GM18498 (cell line): ENCODE measurements around the gene PARD3B.

ENCODE experiments used
- ATAC-seq: cut with Tn5 transposase; IDR thresholded peaks from one replicate; pipeline ENCODE4 v1.9.1; 2021; ENCODE audit warnings: mild to moderate bottlenecking, moderate library complexity; ENCODE audit not compliant: unreplicated experiment

Gene PARD3B

DNA sequence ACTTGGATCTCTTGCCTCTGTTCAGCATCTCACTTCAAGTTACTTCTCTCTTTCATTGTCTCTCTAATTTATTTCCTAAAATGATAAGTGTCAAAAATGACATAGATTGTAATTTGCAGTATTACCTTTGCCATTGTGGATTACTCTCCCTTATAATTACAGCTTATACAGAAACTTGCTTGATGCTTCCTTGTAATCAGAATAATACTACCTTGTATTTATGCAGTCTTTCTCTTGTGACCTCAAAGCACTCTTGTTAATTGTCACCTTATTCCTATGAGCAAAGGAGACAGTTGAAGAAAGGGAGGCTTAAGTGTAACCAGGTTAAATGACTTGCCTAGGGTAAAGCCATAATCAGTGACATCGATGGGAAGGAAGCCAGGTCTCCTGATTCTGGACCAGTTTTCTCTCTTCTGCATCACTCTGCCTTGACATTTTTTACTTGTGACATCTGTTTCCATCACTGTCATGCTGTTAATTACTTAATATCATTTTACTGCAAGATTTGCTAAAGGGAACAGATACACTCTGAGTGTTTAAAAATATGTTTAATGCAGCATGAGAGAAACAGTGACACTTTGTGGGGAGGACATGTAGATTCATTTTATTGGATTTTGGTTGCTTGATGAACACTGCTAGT is 388.6 kb downstream of the PARD3B start:
- ATAC-seq, result no peak

DNA sequence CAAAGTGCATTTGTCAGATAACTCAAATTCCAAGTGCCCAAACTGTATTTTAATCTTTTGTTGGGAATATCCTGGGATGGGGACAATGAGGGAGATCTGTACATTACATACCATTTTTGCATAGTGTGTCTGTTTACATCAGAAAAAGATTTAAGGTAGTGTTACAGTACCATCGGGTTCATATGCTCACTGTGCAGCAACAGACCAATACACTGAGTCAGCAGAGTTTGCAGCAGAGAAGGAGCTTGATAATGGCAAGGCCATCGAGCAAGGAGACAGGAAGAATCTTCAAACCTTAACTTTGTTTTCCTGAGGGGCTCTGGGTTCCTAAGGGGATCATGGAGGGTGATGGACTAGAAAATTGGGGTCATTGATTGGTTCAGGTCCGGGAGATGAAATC is 399.7 kb downstream of the PARD3B start:
- no peak for ATAC-seq

DNA sequence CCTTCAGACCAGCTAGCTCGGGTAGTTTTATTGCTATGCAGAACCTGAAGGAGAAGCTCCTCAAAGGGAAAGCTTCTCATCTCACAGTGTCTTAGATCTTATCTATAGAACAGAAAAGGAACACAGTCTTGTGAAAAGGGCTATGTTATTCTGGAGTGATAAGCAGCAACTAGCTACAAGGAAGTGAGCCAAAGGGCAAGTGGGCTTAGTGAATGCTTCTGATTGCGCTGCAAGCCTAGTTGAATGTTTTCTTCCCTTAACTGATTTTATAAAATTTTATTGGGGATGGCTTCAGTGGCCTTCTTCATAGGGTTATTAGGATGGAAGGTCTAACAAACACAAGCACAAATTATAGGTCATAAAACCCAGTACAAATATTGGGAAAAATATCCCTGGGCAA is 400.1 kb downstream of the PARD3B start:
- no peak for ATAC-seq

DNA sequence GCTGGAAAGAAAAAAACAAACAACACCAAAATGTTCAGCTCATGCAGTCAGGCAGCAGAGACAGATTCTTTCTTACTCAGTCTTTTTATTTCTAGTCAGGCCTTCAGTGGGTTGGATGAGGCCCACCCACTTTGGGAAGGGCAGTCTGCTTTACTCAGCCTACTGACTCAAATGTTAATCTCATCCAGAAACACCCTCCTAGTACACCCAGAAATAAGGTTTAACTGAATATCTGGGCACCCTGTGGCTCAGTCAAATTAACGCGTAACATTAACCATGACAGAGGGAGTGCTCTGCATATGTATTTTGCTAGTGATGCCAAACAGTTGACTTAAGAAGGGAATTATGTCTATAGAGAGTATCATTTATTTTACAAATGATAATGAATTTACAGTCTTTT is 401.6 kb downstream of the PARD3B start:
- no peak for ATAC-seq

DNA sequence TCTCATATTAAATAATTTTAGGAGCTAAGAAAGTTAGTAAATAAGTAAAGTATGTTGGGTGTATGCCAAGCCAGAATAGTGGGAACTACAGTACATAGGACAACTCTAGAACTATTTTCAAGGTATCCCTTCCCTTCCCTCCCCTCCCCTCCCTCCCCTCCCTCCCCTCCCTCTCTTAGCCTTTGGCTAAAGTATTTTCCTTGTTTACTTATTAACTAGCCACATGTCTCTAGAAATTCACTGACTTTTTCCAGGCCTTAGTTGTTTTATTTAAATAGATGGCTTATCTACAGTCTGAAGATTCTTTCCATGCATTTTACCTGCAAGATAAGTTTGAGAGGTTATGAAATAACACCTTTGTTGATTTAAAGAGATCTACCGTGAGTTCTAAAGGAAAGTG is 402.1 kb downstream of the PARD3B start:
- ATAC-seq, result no peak

DNA sequence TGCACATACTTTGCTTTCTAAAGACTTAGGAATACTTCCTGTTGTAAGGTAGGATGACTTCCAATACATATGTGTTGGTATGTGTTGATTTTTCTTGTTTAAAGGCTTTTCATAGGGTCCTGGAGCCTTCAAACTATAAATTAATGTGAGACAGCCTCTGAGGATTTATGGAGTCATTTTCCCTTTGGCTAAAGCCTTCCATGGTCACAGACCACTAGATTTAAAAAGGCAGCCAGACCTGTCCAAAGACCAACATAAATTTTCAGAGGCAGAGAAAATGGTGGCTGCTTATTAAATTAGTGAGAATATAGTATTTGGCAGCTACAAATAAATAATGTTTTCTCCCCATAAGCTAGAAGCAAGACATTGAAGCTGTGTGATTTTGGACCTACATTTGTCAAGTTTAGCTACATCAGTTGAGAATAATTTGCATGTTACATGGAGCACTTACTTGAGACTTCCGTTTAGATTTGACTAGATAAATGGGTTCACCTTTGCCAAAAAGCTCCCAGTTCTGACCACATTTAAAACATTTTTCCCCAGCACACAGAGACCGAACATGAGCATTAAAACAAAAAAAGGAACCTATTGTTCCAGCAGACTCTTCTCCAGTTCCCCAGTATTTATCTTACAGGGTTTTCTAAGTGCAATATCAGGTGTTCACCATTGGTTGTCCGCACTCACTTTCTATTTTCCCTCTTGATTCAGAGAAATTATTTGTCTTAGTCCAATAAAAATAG is 402.9 kb downstream of the PARD3B start:
- ATAC-seq, result no peak

DNA sequence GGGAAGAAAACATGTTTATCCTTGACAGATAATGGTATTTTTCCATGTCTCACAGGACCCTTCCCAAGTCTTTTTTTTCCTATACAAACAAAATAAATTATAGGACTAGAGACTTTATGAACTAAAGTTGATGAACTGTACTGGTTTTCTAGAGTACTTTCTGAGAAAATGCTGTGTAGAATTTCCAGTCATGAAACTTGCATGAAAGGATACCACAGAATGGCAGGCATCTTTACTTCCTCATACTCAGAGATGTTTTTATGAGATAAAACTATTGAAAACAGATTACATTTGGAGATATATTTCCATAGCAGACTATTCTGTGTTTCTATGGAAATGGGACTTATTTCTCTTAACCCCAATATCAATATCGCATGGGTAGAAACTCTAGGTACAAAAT is 403.5 kb downstream of the PARD3B start:
- no peak for ATAC-seq

DNA sequence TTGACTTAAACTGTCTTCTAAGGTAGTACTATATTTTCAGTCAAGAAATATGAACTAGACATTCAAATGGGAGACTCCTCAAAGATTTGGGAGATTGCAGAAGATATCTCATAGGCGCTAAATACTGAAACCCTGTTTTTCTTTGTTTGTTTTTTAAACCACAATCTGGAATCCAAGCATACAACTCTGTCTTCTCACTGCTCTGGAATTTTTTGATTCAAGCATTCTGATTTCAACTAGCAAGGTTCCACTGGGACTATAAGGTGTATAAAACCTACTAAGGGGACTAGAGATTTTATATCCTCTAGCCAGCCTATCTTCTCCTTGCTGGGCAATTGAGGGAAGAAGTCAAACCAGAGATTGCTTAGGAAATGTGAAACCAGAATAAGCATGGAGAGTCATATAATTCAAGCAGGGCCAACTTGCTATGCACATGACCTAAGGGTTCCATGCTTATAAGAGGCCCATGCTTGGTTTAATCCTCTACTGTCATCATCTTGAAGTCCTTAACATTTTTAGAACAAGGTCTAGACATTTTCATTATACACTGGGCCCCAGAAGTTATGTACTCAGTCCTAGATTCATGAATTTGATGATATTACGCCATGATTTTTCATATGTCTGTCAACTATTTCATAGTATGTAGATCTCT is 405.5 kb downstream of the PARD3B start:
- ATAC-seq, result no peak

DNA sequence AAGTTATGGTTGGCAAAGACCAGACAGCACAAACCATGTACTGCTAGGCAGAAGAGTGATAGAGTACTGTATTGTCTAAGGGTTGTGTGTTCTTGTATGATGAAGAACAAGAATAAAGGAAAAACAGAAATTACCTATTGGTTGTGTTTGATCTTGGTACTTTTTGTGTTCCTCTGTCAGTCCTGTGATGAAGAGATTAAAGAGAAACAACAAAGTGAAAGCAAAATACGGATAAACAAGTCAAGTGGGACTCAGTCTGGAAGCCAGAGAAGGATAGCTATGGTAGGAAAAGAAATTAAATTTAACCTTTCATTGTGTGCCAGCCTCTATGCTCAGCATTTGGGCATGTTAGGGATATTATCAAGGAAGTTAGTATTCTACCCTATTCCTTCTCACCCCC is 413.1 kb downstream of the PARD3B start:
- ATAC-seq, result no peak

DNA sequence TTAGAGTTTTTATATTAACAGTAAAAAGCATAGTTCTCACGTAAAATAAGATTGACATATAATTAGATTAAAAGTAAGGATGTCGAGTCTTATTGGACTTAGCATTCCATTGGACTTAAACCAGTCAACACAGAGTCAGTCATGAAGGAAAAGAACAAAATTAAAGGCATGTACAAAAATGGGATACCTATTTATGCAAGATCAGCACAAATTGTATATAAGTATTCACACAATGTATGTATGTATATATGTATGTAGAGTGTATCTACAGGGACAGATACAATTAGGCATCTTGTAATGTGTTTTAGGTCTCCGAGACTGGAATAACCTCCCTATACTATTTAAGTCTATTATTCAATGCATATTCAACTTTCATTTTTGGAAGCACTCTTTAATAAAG is 419.1 kb downstream of the PARD3B start:
- ATAC-seq, result no peak

DNA sequence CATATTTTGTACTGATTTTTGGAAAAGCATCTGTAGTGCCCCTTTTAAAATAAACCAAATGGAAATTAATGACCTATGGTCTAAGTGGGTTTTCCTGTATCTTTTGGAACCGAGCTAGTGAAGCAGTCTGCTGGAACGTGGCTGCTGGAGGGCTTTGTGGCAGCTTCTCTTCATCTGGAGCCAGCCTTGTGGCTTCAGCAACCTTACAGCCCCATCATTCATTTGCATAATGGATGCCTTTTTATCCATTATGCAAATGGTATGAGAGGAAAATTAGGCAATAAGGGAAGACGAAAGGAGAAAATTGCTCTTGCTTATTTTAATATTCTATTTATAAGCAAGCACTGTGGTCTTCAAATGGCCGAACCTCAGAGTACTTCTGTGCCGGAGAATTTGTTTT is 421.0 kb downstream of the PARD3B start:
- no peak for ATAC-seq

DNA sequence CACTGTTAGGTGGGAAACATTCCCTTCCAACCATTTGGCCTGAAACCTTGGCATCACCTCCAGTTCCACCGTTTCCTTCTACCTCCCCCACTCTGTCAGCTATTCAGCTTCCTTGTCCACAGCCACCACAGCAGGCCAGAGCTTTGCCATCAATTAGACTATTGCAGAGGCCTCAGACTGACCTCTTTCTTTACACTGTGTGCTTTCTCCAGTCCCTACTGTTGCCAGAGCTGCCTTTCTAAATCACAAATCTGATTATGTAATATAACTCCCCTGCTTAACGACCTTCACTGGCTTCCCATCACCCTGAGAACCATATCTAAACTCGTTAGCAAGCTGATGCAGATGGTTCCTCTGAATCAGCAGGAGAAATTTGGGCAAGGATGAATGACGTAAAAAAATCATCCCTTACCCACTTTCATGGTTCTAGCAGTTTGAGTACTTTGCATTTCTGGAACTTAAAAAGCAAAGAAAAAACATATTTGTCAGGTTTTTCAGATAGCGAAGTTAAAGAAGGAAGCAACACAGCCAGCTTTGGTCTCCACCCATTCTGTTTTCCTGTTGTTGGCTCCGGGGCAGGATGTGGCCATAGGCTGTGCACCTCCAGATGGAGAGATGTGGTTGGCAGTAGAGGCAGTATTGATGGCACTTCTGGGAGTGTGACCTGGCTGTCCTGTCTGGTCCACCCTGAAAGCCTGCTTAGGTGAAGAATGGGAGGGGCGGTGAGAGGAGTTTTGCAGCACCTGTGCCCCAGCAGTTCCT is 422.1 kb downstream of the PARD3B start:
- no peak for ATAC-seq

DNA sequence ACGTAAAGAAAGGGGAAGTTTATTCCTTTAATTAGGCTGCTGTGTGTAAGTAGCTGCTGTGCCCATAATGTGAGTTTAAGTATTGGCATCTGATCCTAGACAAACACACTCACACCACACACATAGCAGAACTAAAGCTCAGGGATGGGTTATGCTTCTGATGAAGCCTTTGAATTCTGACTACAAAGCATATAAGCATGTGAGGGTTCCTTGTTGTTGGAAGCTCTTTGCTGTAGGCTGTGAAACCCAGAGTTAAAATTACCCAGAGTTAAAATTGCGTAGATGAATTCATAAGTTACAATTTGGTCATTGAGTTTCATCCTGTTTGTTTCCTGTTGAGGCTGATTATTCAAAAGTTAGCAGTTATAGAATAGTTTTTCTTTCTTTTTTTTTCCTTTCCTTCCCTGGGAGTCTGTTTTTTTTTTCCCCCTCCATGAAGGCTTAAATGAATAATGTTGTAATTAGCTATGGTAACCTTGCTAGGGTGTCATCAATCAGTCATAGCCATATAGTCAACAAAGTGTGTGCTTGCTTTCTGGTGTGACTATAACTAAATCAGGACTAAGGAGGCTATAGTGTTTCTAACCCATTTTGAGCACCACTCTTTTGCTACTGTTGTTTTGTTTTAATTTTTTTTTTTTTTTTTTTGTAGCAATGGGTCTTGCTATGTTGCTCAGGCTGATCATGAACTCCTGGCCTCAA is 426.1 kb downstream of the PARD3B start:
- ATAC-seq, result no peak

DNA sequence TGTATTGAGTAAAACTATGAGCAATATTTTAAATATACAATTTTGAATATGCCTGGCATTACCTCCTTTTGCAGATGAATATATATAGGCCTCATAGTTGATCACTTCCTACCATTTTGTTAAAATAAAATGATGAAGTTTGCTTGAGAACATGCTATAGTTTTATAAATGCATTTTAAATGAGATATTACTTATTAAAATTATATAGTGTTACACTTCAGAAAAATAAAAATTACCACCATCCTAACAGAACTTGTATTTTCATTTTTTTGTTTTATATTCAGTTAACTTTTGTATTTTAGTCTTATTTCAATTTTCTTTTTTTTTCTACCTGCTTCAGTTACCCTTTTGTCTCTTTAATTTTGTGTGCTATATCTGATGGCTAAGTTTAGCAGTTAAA is 426.9 kb downstream of the PARD3B start:
- no peak for ATAC-seq

DNA sequence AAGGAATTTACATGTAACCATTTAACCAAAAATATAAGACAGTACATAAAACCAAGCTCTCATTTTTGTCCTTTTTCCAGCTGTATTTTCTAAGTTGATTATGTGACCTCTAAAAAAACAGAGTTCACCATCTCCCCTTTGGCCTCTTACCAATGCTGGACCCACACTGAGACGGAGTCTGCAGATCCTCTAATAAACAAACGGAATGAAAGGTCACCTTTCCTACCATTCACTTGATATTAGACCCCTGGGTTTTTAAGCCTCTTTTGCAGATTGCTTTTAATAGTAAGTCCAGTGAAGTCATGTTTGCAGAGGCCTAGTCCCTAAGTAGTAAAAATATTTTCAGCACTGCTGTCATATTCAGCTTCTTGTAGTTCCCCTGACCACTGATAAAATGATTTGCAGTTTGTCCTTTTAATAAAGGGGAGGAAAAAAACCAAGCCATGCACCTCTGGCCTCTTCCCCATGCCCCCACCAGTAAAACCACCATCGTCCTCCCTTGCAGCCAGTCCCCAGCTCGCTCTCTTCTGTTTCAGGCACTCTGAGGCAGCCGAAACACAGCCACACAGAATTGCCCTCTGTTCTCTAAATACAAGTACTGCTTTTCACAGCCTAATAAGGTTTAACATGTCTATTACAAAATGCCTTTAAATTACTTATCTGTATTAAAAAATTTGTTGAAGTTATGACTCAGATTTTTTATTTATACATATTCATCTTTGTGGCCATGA is 427.5 kb downstream of the PARD3B start:
- no peak for ATAC-seq

DNA sequence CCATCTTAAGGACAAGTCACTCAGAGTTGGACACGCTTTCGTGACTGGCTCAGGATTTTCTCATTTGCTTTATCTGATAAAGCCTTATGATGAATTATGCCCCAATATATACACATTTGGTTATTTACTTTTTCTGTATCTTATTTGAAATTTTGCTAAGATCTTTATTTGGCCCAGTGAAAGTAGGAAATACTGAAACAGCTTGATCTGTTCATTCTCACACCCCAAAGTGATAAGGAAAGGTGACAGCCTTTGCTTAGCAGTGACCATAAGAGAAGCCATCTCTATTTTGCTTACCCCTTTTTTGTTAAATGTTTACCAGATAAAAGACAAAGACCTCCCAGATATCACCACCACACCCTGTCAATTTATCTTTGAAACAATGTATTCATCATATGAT is 428.3 kb downstream of the PARD3B start:
- ATAC-seq, result no peak

DNA sequence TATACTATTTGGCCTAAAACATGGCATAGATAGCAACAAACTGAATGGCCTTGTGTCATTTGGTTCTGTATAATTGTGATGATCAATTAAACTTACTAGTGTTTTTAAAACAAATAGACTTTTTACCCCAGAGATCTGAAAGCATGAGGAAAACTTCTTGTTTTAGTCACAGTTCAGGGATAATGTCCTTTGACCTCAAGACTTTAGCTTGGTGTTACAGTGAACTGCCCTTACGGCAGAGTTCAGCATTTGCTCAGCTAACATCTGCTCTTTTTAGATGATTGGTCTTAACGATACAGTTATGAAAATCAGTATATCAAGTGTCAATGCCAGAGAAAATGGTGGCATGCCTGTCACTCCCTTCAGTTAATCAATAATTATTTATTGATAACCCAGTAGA is 429.2 kb downstream of the PARD3B start:
- ATAC-seq, result no peak

DNA sequence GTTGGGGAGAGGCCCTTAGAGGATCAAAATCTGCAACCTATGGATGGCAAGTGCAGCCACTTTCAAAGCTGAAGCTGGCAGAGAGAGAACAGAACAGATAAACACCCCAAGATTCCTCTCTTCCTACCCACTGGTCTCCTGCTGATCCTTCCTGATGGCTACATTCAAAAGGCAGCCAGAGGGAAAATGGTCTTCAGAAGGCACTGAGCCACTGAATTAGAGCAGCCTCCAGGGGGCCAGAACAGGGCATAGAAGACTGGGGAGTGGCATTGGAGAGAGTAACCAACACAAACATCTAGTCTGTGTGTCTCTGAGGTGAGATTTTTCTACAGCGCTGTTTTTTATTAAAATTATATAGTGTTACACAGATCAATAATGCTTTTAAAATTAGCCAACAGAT is 432.6 kb downstream of the PARD3B start:
- no peak for ATAC-seq

DNA sequence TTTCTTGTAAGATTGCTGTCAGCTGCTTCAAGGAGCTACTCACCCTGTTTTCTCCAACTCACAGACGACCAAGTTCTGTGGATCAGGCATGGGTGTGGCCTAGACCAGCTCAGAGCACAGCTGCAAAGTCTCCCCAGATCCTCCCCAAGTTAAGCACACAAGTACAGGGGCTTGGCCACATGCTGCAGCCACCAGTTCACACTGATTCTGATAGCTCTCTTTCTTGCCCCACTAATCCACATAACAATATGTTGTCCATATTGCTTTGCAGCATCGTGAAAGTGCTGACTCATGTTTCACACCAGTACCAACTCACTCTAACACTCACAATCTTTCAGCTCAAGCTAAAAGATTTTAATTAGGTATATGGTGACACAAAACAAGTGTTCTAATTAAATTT is 437.0 kb downstream of the PARD3B start:
- no peak for ATAC-seq

DNA sequence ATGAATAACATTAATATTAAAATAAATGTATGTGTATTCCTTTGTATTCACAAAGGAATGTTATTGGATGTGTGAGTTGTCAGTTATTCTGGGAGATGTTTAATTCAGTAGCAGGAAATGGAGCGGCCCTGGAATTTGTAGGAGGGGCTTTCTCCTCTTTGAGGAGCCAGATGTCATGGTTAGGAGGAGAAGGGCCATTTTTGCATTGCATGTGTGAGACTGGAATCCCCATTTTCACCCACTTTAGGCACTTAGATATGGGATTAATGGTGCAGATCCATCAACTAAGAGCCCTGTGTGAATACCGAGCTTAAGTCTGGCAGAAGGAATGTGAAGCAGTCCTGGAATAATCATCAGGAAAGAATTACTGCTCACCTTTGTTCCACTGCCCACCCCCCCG is 439.2 kb downstream of the PARD3B start:
- ATAC-seq, result no peak
